Gastroesophageal sphincter (tissue), 4 donors: ENCODE measurements around the gene NGB. TPM values are rescaled to one million over a fixed set of nuclear protein-coding genes. Genes with fewer than 3 reads are reported as not detected.

Experiments
- ATAC-seq: fragments of 150-250 bp; one replicate; pipeline ENCODE4 v1.9.1; 2016; ENCODE audit warnings: mild to moderate bottlenecking, moderate library complexity
- H3K27ac ChIP-seq, 4 donors: fragments of 200-600 bp; sonication (generic) in 3 of 4; 1 replicate in 3 of 4; 2 replicates in 1 of 4; pipeline ENCODE4 v1.5.1; 2016 to 2019
- H3K27me3 ChIP-seq: fragments of 200-600 bp; sonication (generic); one replicate; pipeline ENCODE4 v1.5.1; 2019
- H3K36me3 ChIP-seq, 2 donors: fragments of 200-600 bp; sonication (generic); one replicate each; pipeline ENCODE4 v1.5.1; 2019; ENCODE audit warnings: control low read depth in 1 of 2
- H3K4me1 ChIP-seq, 3 donors: fragments of 200-600 bp; sonication (generic); 1 replicate in 2 of 3; 2 replicates in 1 of 3; pipeline ENCODE4 v1.5.1; 2016 to 2019; ENCODE audit warnings: control low read depth in 2 of 3
- H3K4me3 ChIP-seq, 2 donors: fragments of 200-600 bp; sonication (generic); one replicate each; pipeline ENCODE4 v1.5.1; 2019; ENCODE audit warnings: mild to moderate bottlenecking in 1 of 2, moderate library complexity in 1 of 2
- H3K9me3 ChIP-seq, 3 donors: fragments of 200-600 bp; sonication (generic); one replicate each; pipeline ENCODE4 v1.5.1; 2017 to 2019; ENCODE audit warnings: control low read depth in 2 of 3
- CTCF ChIP-seq, 4 experiments: fragments of 200-600 bp in 2 of 4; fragments of 450-650 bp in 2 of 4; sonication (generic) in 1 of 4; IDR thresholded peaks; one replicate each; pipeline ENCODE4 v1.5.1; 2017 to 2019; ENCODE audit warnings: antibody characterized with exemption in 4 of 4, mild to moderate bottlenecking in 2 of 4, moderate library complexity in 2 of 4
- EP300 ChIP-seq: sonication (generic); formaldehyde crosslinking; IDR thresholded peaks from one replicate; pipeline ENCODE4 v1.6.1; 2017; ENCODE audit warnings: antibody characterized with exemption, mild to moderate bottlenecking
- POLR2A ChIP-seq, 2 donors: fragments of 450-650 bp; IDR thresholded peaks; one replicate each; pipeline ENCODE4 v1.6.1; 2017; ENCODE audit warnings: antibody characterized with exemption in 2 of 2, mild to moderate bottlenecking in 2 of 2, moderate library complexity in 1 of 2
- POLR2AphosphoS5 ChIP-seq: sonication (generic); formaldehyde crosslinking; IDR thresholded peaks from one replicate; pipeline ENCODE4 v1.6.1; 2017; ENCODE audit warnings: antibody characterized with exemption
- WGBS, 2 donors: methylation state at CpG; one replicate each; pipeline ENCODE4 v1.1.5; 2018; ENCODE audit warnings: low coverage in 1 of 2; 5-methylcytosine and 5-hydroxymethylcytosine counted together
- total RNA-seq, 4 donors: library from RNA; depleted of rRNA; stranded (reverse); fragments of >200 nt; gene quantifications; one replicate each; pipeline ENCODE4 v1.1.0, GENCODE V29; 2016

The NGB gene
- total RNA-seq, 4 donors from 2014 or later, result 0.27 to 2.0 (median 1.2) TPM; not detected in 1

- no peaks in the 10 kb centered on the region for H3K4me1 ChIP-seq
- no peaks in the 10 kb centered on the region for H3K9me3 ChIP-seq
- H3K27me3 ChIP-seq, result peaks cover 13% of the 10 kb centered on the region
- WGBS, 2 donors, result 100% methylated on average over 1 to 2 of the region's 7 CpGs
- H3K27ac ChIP-seq, result no peak overlapping the region
- no peak overlapping the region for H3K4me3 ChIP-seq
- TF ChIP-seq POLR2AphosphoS5 (no peak), POLR2A (IDR thresholded peaks at IDR 0.05) (no peak), CTCF (IDR thresholded peaks at IDR 0.05) (no peak), EP300 (no peak)
- H3K36me3 ChIP-seq, result no peaks in the 10 kb centered on the region
- no peak for ATAC-seq
These were observed 22.3 kb downstream of the NGB start for GRCh38 chr14:77248666-77249065.

GRCh38 chr14:77246784-77247183, 24.2 kb downstream of the NGB start:
- ATAC-seq, result no peak
- Histone ChIP-seq H3K36me3 (no peaks in the 10 kb centered on the region), H3K4me1 (no peaks in the 10 kb centered on the region), H3K27ac (no peak overlapping the region), H3K27me3 (peaks cover 9% of the 10 kb centered on the region), H3K4me3 (no peak overlapping the region), H3K9me3 (no peaks in the 10 kb centered on the region)
- TF ChIP-seq EP300 (no peak), POLR2A (IDR thresholded peaks at IDR 0.05) (no peak), POLR2AphosphoS5 (no peak), CTCF (IDR thresholded peaks at IDR 0.05) (no peak)
- 78 to 92% methylated on average over 1 of the region's 1 CpG for WGBS, 2 donors

- no peak overlapping the region for H3K4me3 ChIP-seq
- H3K4me1 ChIP-seq, result no peaks in the 10 kb centered on the region
- no peak for TF ChIP-seq POLR2AphosphoS5
- no peak for TF ChIP-seq CTCF (IDR thresholded peaks at IDR 0.05)
- TF ChIP-seq EP300, result no peak
- TF ChIP-seq POLR2A (IDR thresholded peaks at IDR 0.05), result no peak
- no peaks in the 10 kb centered on the region for H3K36me3 ChIP-seq
- no peak for ATAC-seq
- H3K27ac ChIP-seq, result no peak overlapping the region
- H3K27me3 ChIP-seq, result peaks cover 9% of the 10 kb centered on the region
- H3K9me3 ChIP-seq, result no peaks in the 10 kb centered on the region
- 67 to 83% methylated on average over 1 to 2 of the region's 4 CpGs for WGBS, 2 donors
These were observed 25.2 kb downstream of the NGB start for GRCh38 chr14:77245820-77246219.

- H3K9me3 ChIP-seq, result no peaks in the 10 kb centered on the region
- WGBS, 2 donors, result 77 to 83% methylated on average over 1 to 3 of the region's 4 CpGs
- no peaks in the 10 kb centered on the region for H3K36me3 ChIP-seq
- H3K4me3 ChIP-seq, result no peak overlapping the region
- no peak overlapping the region for H3K27ac ChIP-seq
- no peaks in the 10 kb centered on the region for H3K4me1 ChIP-seq
- ATAC-seq, result no peak
- TF ChIP-seq POLR2A (IDR thresholded peaks at IDR 0.05) (no peak), EP300 (no peak), CTCF (IDR thresholded peaks at IDR 0.05) (no peak), POLR2AphosphoS5 (no peak)
- H3K27me3 ChIP-seq, result peaks cover 9% of the 10 kb centered on the region
These were observed 27.2 kb downstream of the NGB start for GRCh38 chr14:77243853-77244252.

DNA sequence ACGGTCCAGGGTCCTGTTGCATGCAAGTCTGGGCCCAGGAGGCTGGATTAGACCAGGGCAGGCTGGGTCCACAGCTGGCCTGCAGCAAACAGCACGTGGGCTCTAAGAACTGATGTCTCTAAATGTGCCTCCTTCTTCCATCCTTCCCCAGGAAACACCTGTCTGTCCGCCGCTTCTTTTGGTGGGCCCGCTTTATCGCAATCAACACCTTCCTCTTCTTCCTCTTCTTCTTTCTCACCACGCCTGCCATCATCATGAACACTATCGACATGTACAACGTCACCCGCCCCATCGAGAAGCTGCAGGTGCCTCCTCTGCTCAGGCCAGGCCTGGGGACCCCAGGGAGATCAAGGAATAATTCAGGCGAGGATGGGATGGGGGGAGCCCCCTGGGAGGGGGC, 28.3 kb downstream of the NGB start:
- Histone ChIP-seq H3K27ac (no peak overlapping the region), H3K36me3 (no peaks in the 10 kb centered on the region), H3K4me1 (no peaks in the 10 kb centered on the region), H3K4me3 (no peak overlapping the region), H3K9me3 (no peaks in the 10 kb centered on the region), H3K27me3 (peaks cover 9% of the 10 kb centered on the region)
- 63 to 79% methylated on average over 7 to 9 of the region's 12 CpGs for WGBS, 2 donors
- ATAC-seq, result no peak
- TF ChIP-seq POLR2AphosphoS5, result no peak
